ENCODE measurements around the gene SLC25A47. TPM values are rescaled to one million over a fixed set of nuclear protein-coding genes. Genes with fewer than 3 reads are reported as not detected.
A peak's percentile ranks its signal among the peaks of the same experiment; 100 is the strongest.
"Not testable (repeated sequence)": the region's sequence is repeated elsewhere in the genome, so short reads cannot be mapped to it uniquely, and the experiment has no call there.

Gene SLC25A47
- total RNA-seq, 1 experiment from 2014 or later, result 0.29 TPM

GRCh38 chr14:100333311-100333710 lies 10.2 kb downstream of the SLC25A47 start:
- no peak for DNase-seq (ENCODE audit: low read depth, low spot score)
- in situ Hi-C loops (cut with HindIII; ENCODE audit: low pct_unique_long_range_greater_than_20kb, low sequenced_read_pairs), result no loop called here

GRCh38 chr14:100333827-100334226 lies 10.7 kb downstream of the SLC25A47 start:
- no peak for DNase-seq (ENCODE audit: low read depth, low spot score)
- in situ Hi-C loops (cut with HindIII; ENCODE audit: low pct_unique_long_range_greater_than_20kb, low sequenced_read_pairs), result no loop called here

GRCh38 chr14:100334904-100335303 lies 11.8 kb downstream of the SLC25A47 start:
- DNase-seq (ENCODE audit: low read depth, low spot score), result peak; percentile 48
- in situ Hi-C loops (cut with HindIII; ENCODE audit: low pct_unique_long_range_greater_than_20kb, low sequenced_read_pairs), result no loop called here

- DNase-seq (ENCODE audit: low read depth, low spot score), result no peak
- in situ Hi-C loops (cut with HindIII; ENCODE audit: low pct_unique_long_range_greater_than_20kb, low sequenced_read_pairs), result no loop called here
These were observed 13.7 kb downstream of the SLC25A47 start for GRCh38 chr14:100336618-100337530.

GRCh38 chr14:100339766-100340422 lies 16.8 kb downstream of the SLC25A47 start:
- DNase-seq (ENCODE audit: low read depth, low spot score), result no peak
- in situ Hi-C loops (cut with HindIII; ENCODE audit: low pct_unique_long_range_greater_than_20kb, low sequenced_read_pairs), result no loop called here

- in situ Hi-C loops (cut with HindIII; ENCODE audit: low pct_unique_long_range_greater_than_20kb, low sequenced_read_pairs), result no loop called here
- DNase-seq (ENCODE audit: low read depth, low spot score), result no peak
These were observed 17.3 kb downstream of the SLC25A47 start for GRCh38 chr14:100340423-100340813.

GRCh38 chr14:100341301-100342031 lies 18.3 kb downstream of the SLC25A47 start:
- in situ Hi-C loops (cut with HindIII; ENCODE audit: low pct_unique_long_range_greater_than_20kb, low sequenced_read_pairs), result no loop called here

GRCh38 chr14:100342195-100342594 lies 19.1 kb downstream of the SLC25A47 start:
- in situ Hi-C loops (cut with HindIII; ENCODE audit: low pct_unique_long_range_greater_than_20kb, low sequenced_read_pairs), result no loop called here
- no peak for DNase-seq (ENCODE audit: low read depth, low spot score)

More at GRCh38 chr14:100341301-100342031, 18.3 kb downstream of the SLC25A47 start:
- peak; percentile 86 for DNase-seq (ENCODE audit: low read depth, low spot score)

GRCh38 chr14:100342826-100343225 lies 19.7 kb downstream of the SLC25A47 start:
- DNase-seq (ENCODE audit: low read depth, low spot score); in situ Hi-C loops (cut with HindIII; ENCODE audit: low pct_unique_long_range_greater_than_20kb, low sequenced_read_pairs): not testable (repeated sequence)

- not testable (repeated sequence) for DNase-seq (ENCODE audit: low read depth, low spot score)
These were observed 21.5 kb downstream of the SLC25A47 start for GRCh38 chr14:100344657-100345056.

GRCh38 chr14:100345711-100346110 lies 22.6 kb downstream of the SLC25A47 start:
- no peak for DNase-seq (ENCODE audit: low read depth, low spot score)
- in situ Hi-C loops (cut with HindIII; ENCODE audit: low pct_unique_long_range_greater_than_20kb, low sequenced_read_pairs), result no loop called here

More at GRCh38 chr14:100344657-100345056, 21.5 kb downstream of the SLC25A47 start:
- in situ Hi-C loops (cut with HindIII; ENCODE audit: low pct_unique_long_range_greater_than_20kb, low sequenced_read_pairs), result not testable (repeated sequence)

GRCh38 chr14:100346306-100347091 lies 23.4 kb downstream of the SLC25A47 start:
- in situ Hi-C loops (cut with HindIII; ENCODE audit: low pct_unique_long_range_greater_than_20kb, low sequenced_read_pairs), result no loop called here
- DNase-seq (ENCODE audit: low read depth, low spot score), result no peak

- DNase-seq (ENCODE audit: low read depth, low spot score), result no peak
- in situ Hi-C loops (cut with HindIII; ENCODE audit: low pct_unique_long_range_greater_than_20kb, low sequenced_read_pairs), result no loop called here
These were observed 25.2 kb downstream of the SLC25A47 start for GRCh38 chr14:100348253-100348729.

GRCh38 chr14:100348784-100349685 lies 25.9 kb downstream of the SLC25A47 start:
- in situ Hi-C loops (cut with HindIII; ENCODE audit: low pct_unique_long_range_greater_than_20kb, low sequenced_read_pairs), result no loop called here
- DNase-seq (ENCODE audit: low read depth, low spot score), result no peak

- no peak for DNase-seq (ENCODE audit: low read depth, low spot score)
- in situ Hi-C loops (cut with HindIII; ENCODE audit: low pct_unique_long_range_greater_than_20kb, low sequenced_read_pairs), result no loop called here
These were observed 27.3 kb downstream of the SLC25A47 start for GRCh38 chr14:100350276-100350926.

- no peak for DNase-seq (ENCODE audit: low read depth, low spot score)
- in situ Hi-C loops (cut with HindIII; ENCODE audit: low pct_unique_long_range_greater_than_20kb, low sequenced_read_pairs), result no loop called here
These were observed 27.8 kb downstream of the SLC25A47 start for GRCh38 chr14:100350986-100351385.
